OCI-LY7 (cell line): Measurements from ENCODE around the gene ADCY5.

Experiments
- EZH2phosphoT487 ChIP-seq: fragments of 200-600 bp; sonication (generic); IDR thresholded peaks from 2 replicates; pipeline ENCODE4 v1.6.1; 2018; ENCODE audit warnings: low read depth, borderline replicate concordance, mild to moderate bottlenecking, mixed run types, antibody characterized with exemption, low read length, moderate library complexity, mixed read lengths
- TF ChIP-seq, protein P1 (sequence below): fragments of 200-600 bp; sonication (generic); conservative IDR thresholded peaks from 2 replicates; pipeline ENCODE4 v1.5.1; 2014; ENCODE audit warnings: mild to moderate bottlenecking, antibody characterized with exemption, low read length, moderate library complexity, mixed read lengths

DNA sequence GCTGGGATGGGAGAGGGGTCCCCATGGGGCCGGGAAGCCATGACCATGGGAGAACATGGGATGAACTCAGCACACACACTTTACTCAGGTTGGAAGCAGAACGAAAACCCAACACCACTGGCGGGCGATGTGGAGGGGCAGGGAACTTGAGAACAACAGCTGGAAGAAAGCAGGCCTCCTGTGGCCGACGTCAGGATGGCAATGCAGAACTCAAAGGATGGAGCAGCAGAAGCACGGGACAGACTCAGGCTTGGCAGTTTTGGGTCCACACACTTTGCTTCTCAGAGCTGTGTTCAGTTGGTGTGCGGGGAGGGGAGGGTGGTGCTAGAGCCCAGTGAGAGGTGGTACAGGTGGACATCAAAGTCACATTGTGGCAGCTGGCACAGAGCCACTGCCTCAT lies 166.4 kb downstream of the ADCY5 start:
- TF ChIP-seq, protein P1, sequence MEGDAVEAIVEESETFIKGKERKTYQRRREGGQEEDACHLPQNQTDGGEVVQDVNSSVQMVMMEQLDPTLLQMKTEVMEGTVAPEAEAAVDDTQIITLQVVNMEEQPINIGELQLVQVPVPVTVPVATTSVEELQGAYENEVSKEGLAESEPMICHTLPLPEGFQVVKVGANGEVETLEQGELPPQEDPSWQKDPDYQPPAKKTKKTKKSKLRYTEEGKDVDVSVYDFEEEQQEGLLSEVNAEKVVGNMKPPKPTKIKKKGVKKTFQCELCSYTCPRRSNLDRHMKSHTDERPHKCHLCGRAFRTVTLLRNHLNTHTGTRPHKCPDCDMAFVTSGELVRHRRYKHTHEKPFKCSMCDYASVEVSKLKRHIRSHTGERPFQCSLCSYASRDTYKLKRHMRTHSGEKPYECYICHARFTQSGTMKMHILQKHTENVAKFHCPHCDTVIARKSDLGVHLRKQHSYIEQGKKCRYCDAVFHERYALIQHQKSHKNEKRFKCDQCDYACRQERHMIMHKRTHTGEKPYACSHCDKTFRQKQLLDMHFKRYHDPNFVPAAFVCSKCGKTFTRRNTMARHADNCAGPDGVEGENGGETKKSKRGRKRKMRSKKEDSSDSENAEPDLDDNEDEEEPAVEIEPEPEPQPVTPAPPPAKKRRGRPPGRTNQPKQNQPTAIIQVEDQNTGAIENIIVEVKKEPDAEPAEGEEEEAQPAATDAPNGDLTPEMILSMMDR: no peak
- TF ChIP-seq EZH2phosphoT487: no peak
